SJCRH30 (cell line): ENCODE data around the gene KRTAP20-4. TPM values are rescaled to one million over a fixed set of nuclear protein-coding genes. Genes with fewer than 3 reads are reported as not detected.

Experiments
- DNase-seq, 2 experiments: peaks; one replicate each; pipeline ENCODE4 v3.0.0-alpha.2; 2015 to 2020
- H3K27ac ChIP-seq: fragments of 250-450 bp; sonication (Bioruptor Pico); 2 replicates; pipeline ENCODE4 v1.5.1; 2020; ENCODE audit warnings: mild to moderate bottlenecking, moderate library complexity
- H3K27me3 ChIP-seq: fragments of 250-450 bp; sonication (Bioruptor Pico); 2 replicates; pipeline ENCODE4 v1.5.1; 2020; ENCODE audit warnings: mild to moderate bottlenecking, moderate library complexity
- H3K36me3 ChIP-seq: fragments of 250-450 bp; sonication (Bioruptor Pico); 2 replicates; pipeline ENCODE4 v1.5.1; 2020; ENCODE audit warnings: mild to moderate bottlenecking, moderate library complexity
- H3K4me1 ChIP-seq: fragments of 250-450 bp; sonication (Bioruptor Pico); 2 replicates; pipeline ENCODE4 v1.5.1; 2020; ENCODE audit warnings: mild to moderate bottlenecking, moderate library complexity
- H3K4me3 ChIP-seq: fragments of 250-450 bp; sonication (Bioruptor Pico); 2 replicates; pipeline ENCODE4 v1.5.1; 2020; ENCODE audit warnings: mild to moderate bottlenecking, moderate library complexity
- H3K9me3 ChIP-seq: fragments of 250-450 bp; sonication (Bioruptor Pico); replicated peaks from 2 replicates; pipeline ENCODE4 v1.5.1; 2020; ENCODE audit warnings: mild to moderate bottlenecking, moderate library complexity
- total RNA-seq: library from RNA; depleted of rRNA; stranded (reverse); fragments of >200 nt; shearing (Covaris generic); gene quantifications from 2 replicates; pipeline ENCODE4 v1.2.3, GENCODE V29; 2014; rRNA removed

KRTAP20-4 gene
- total RNA-seq = not detected in 2 replicates

- Histone ChIP-seq H3K36me3 (no peaks in the 10 kb centered on the region), H3K4me3 (no peak within 1 kb of the TSS), H3K27ac (no peak within 1 kb of the TSS), H3K27me3 (0 out of 2 replicates have a peak, but pooled peaks cover 3% of the 10 kb centered on the region), H3K4me1 (no peaks in the 10 kb centered on the region), H3K9me3 (no peaks in the 10 kb centered on the region)
- DNase-seq = no peak
These were observed at the start of gene KRTAP20-4 for GRCh38 chr21:30620522-30620921. TSS of gene KRTAP20-4 (plus strand) at chr21:30620627.

- no peaks in the 10 kb centered on the region for H3K4me1 ChIP-seq
- no peaks in the 10 kb centered on the region for H3K36me3 ChIP-seq
- no peaks in the 10 kb centered on the region for H3K27me3 ChIP-seq
- no peak overlapping the region for H3K4me3 ChIP-seq
- no peaks in the 10 kb centered on the region for H3K9me3 ChIP-seq
- H3K27ac ChIP-seq = no peak overlapping the region
- DNase-seq = no peak
These were observed 42.7 kb upstream of the KRTAP20-4 start for GRCh38 chr21:30577766-30578165.

- Histone ChIP-seq H3K9me3 (no peaks in the 10 kb centered on the region), H3K4me3 (no peak overlapping the region), H3K36me3 (no peaks in the 10 kb centered on the region), H3K27me3 (no peaks in the 10 kb centered on the region), H3K27ac (no peak overlapping the region), H3K4me1 (no peaks in the 10 kb centered on the region)
- no peak for DNase-seq
These were observed 41.1 kb upstream of the KRTAP20-4 start for GRCh38 chr21:30579346-30579745.

- no peaks in the 10 kb centered on the region for H3K27me3 ChIP-seq
- H3K27ac ChIP-seq = no peak overlapping the region
These were observed 40.3 kb upstream of the KRTAP20-4 start for GRCh38 chr21:30580132-30580531.

GRCh38 chr21:30582870-30583269 is 37.6 kb upstream of the KRTAP20-4 start:
- H3K4me3 ChIP-seq = no peak overlapping the region
- H3K27me3 ChIP-seq = no peaks in the 10 kb centered on the region
- H3K27ac ChIP-seq = no peak overlapping the region
- H3K4me1 ChIP-seq = no peaks in the 10 kb centered on the region; the same call in 1 of the 2 replicates
- H3K36me3 ChIP-seq = 0 out of 2 replicates have a peak, but pooled peaks cover 2% of the 10 kb centered on the region
- DNase-seq = no peak
- H3K9me3 ChIP-seq = no peaks in the 10 kb centered on the region

More at GRCh38 chr21:30580132-30580531, 40.3 kb upstream of the KRTAP20-4 start:
- no peak for DNase-seq
- Histone ChIP-seq H3K9me3 (no peaks in the 10 kb centered on the region), H3K4me1 (no peaks in the 10 kb centered on the region), H3K4me3 (no peak overlapping the region), H3K36me3 (no peaks in the 10 kb centered on the region)

GRCh38 chr21:30590297-30590696 is 30.1 kb upstream of the KRTAP20-4 start, which contains the start of gene KRTAP22-2:
TSS of gene KRTAP22-2 (minus strand) at chr21:30590397.
- Histone ChIP-seq H3K27me3 (no peaks in the 10 kb centered on the region), H3K4me3 (no peak within 1 kb of the TSS), H3K36me3 (0 out of 2 replicates have a peak, but pooled peaks cover 2% of the 10 kb centered on the region), H3K4me1 (no peaks in the 10 kb centered on the region; the same call in 1 of the 2 replicates), H3K9me3 (no peaks in the 10 kb centered on the region), H3K27ac (no peak within 1 kb of the TSS)
- no peak for DNase-seq

- Histone ChIP-seq H3K36me3 (no peaks in the 10 kb centered on the region), H3K9me3 (no peaks in the 10 kb centered on the region), H3K27me3 (no peaks in the 10 kb centered on the region), H3K4me3 (no peak within 1 kb of the TSS), H3K27ac (no peak within 1 kb of the TSS), H3K4me1 (no peaks in the 10 kb centered on the region)
- no peak for DNase-seq
These were observed 28.3 kb upstream of the KRTAP20-4 start, which contains the start of gene KRTAP6-3 for GRCh38 chr21:30592140-30592539. TSS of gene KRTAP6-3 (plus strand) at chr21:30592440. CDS start at chr21:30592446, 6 bp downstream.

GRCh38 chr21:30598802-30599201 is 21.6 kb upstream of the KRTAP20-4 start, which contains the start of gene KRTAP6-2:
TSS of gene KRTAP6-2 (minus strand) at chr21:30598902. CDS start at chr21:30598874, 28 bp downstream.
- no peak within 1 kb of the TSS for H3K4me3 ChIP-seq
- no peaks in the 10 kb centered on the region for H3K9me3 ChIP-seq
- no peaks in the 10 kb centered on the region for H3K36me3 ChIP-seq
- H3K27me3 ChIP-seq = no peaks in the 10 kb centered on the region
- H3K27ac ChIP-seq = no peak within 1 kb of the TSS
- no peak for DNase-seq
- no peaks in the 10 kb centered on the region for H3K4me1 ChIP-seq

- Histone ChIP-seq H3K4me1 (no peaks in the 10 kb centered on the region), H3K27me3 (no peaks in the 10 kb centered on the region), H3K9me3 (no peaks in the 10 kb centered on the region), H3K4me3 (no peak within 1 kb of the TSS), H3K27ac (no peak within 1 kb of the TSS), H3K36me3 (no peaks in the 10 kb centered on the region)
- DNase-seq = no peak
These were observed 19.6 kb upstream of the KRTAP20-4 start, which contains the start of gene KRTAP22-1 for GRCh38 chr21:30600787-30601186. TSS of gene KRTAP22-1 (plus strand) at chr21:30601087.

GRCh38 chr21:30605968-30606367 is 14.5 kb upstream of the KRTAP20-4 start:
- no peak for DNase-seq
- H3K9me3 ChIP-seq = no peaks in the 10 kb centered on the region
- no peak overlapping the region for H3K4me3 ChIP-seq
- no peak overlapping the region for H3K27ac ChIP-seq
- H3K4me1 ChIP-seq = no peaks in the 10 kb centered on the region
- no peaks in the 10 kb centered on the region for H3K27me3 ChIP-seq
- no peaks in the 10 kb centered on the region for H3K36me3 ChIP-seq

- DNase-seq = no peak
- Histone ChIP-seq H3K36me3 (no peaks in the 10 kb centered on the region), H3K4me1 (no peaks in the 10 kb centered on the region), H3K9me3 (no peaks in the 10 kb centered on the region), H3K4me3 (no peak overlapping the region), H3K27me3 (no peaks in the 10 kb centered on the region), H3K27ac (no peak overlapping the region)
These were observed 8.3 kb upstream of the KRTAP20-4 start for GRCh38 chr21:30612132-30612531.

GRCh38 chr21:30613836-30614235 is 6.6 kb upstream of the KRTAP20-4 start, which contains the start of gene KRTAP6-1:
TSS of gene KRTAP6-1 (minus strand) at chr21:30613930. CDS start at chr21:30613904, 26 bp downstream.
- no peaks in the 10 kb centered on the region for H3K9me3 ChIP-seq
- no peaks in the 10 kb centered on the region for H3K27me3 ChIP-seq
- DNase-seq = no peak
- no peak within 1 kb of the TSS for H3K4me3 ChIP-seq
- H3K36me3 ChIP-seq = no peaks in the 10 kb centered on the region
- no peaks in the 10 kb centered on the region for H3K4me1 ChIP-seq
- H3K27ac ChIP-seq = no peak within 1 kb of the TSS

GRCh38 chr21:30615199-30615598 is 5.2 kb upstream of the KRTAP20-4 start:
- H3K27me3 ChIP-seq = no peaks in the 10 kb centered on the region

GRCh38 chr21:30616125-30616524 is 4.3 kb upstream of the KRTAP20-4 start, which contains the start of gene KRTAP20-1:
TSS of gene KRTAP20-1 (plus strand) at chr21:30616425. CDS start at chr21:30616455, 30 bp downstream.
- no peak within 1 kb of the TSS for H3K4me3 ChIP-seq
- 0 out of 2 replicates have a peak, but pooled peaks cover 2% of the 10 kb centered on the region for H3K27me3 ChIP-seq
- no peaks in the 10 kb centered on the region for H3K4me1 ChIP-seq
- no peak for DNase-seq
- no peaks in the 10 kb centered on the region for H3K9me3 ChIP-seq
- H3K36me3 ChIP-seq = no peaks in the 10 kb centered on the region
- H3K27ac ChIP-seq = no peak within 1 kb of the TSS

More at GRCh38 chr21:30615199-30615598, 5.2 kb upstream of the KRTAP20-4 start:
- Histone ChIP-seq H3K36me3 (no peaks in the 10 kb centered on the region), H3K27ac (no peak overlapping the region), H3K9me3 (no peaks in the 10 kb centered on the region), H3K4me3 (no peak overlapping the region), H3K4me1 (no peaks in the 10 kb centered on the region)
- no peak for DNase-seq

GRCh38 chr21:30620080-30620479 is 347 bp upstream of the KRTAP20-4 start:
- Histone ChIP-seq H3K4me3 (no peak overlapping the region), H3K27me3 (0 out of 2 replicates have a peak, but pooled peaks cover 3% of the 10 kb centered on the region), H3K27ac (no peak overlapping the region), H3K4me1 (no peaks in the 10 kb centered on the region), H3K9me3 (no peaks in the 10 kb centered on the region), H3K36me3 (no peaks in the 10 kb centered on the region)
- DNase-seq = no peak

GRCh38 chr21:30623362-30623761 is 2.9 kb downstream of the KRTAP20-4 start:
- no peaks in the 10 kb centered on the region for H3K9me3 ChIP-seq
- no peak for DNase-seq

More at GRCh38 chr21:30623362-30623761, 2.9 kb downstream of the KRTAP20-4 start:
- Histone ChIP-seq H3K4me1 (no peaks in the 10 kb centered on the region), H3K27ac (no peak overlapping the region), H3K36me3 (no peaks in the 10 kb centered on the region), H3K4me3 (no peak overlapping the region), H3K27me3 (0 out of 2 replicates have a peak, but pooled peaks cover 3% of the 10 kb centered on the region)
